Immature natural killer cell (primary cell): Measurements from ENCODE around the gene COPZ1. TPM values are rescaled to one million over a fixed set of nuclear protein-coding genes. Genes with fewer than 3 reads are reported as not detected.
A peak's percentile ranks its signal among the peaks of the same experiment; 100 is the strongest.

Experiments used
- DNase-seq, 3 donors: peaks; one replicate each; pipeline ENCODE4 v3.0.0; 2022; ENCODE audit warnings: mixed read lengths in 1 of 3
- H3K27ac Mint-ChIP-seq, 6 donors: one replicate each; pipeline ENCODE4 v1.8.0; 2020; ENCODE audit warnings: mixed read lengths in 6 of 6, mild to moderate bottlenecking in 5 of 6, inconsistent platforms in 4 of 6, moderate library complexity in 3 of 6
- H3K27me3 Mint-ChIP-seq, 3 donors: one replicate each; pipeline ENCODE4 v1.8.0; 2020 to 2021; ENCODE audit warnings: low read depth in 3 of 3, mild to moderate bottlenecking in 3 of 3, mixed read lengths in 3 of 3, moderate library complexity in 3 of 3, inconsistent platforms in 1 of 3
- H3K36me3 Mint-ChIP-seq, 3 donors: one replicate each; pipeline ENCODE4 v1.8.0; 2020; ENCODE audit warnings: mixed read lengths in 3 of 3, inconsistent platforms in 2 of 3, mild to moderate bottlenecking in 2 of 3
- H3K4me1 Mint-ChIP-seq, 2 donors: one replicate each; pipeline ENCODE4 v1.8.0; 2020; ENCODE audit warnings: inconsistent platforms in 2 of 2, mild to moderate bottlenecking in 2 of 2, mixed read lengths in 2 of 2, moderate library complexity in 1 of 2
- H3K4me3 Mint-ChIP-seq, 5 donors: one replicate each; pipeline ENCODE4 v1.8.0; 2020; ENCODE audit warnings: mild to moderate bottlenecking in 5 of 5, mixed read lengths in 5 of 5, inconsistent platforms in 3 of 5, moderate library complexity in 3 of 5
- H3K9me3 Mint-ChIP-seq, 6 donors: one replicate each; pipeline ENCODE4 v1.8.0; 2020; ENCODE audit warnings: mild to moderate bottlenecking in 6 of 6, mixed read lengths in 6 of 6, inconsistent platforms in 4 of 6, moderate library complexity in 3 of 6
- polyA plus RNA-seq, 3 donors: library from polyadenylated mRNA; unstranded; fragments of 300-500 nt; fragmentation: Illumina TruSeq; gene quantifications; one replicate each; pipeline ENCODE4 v1.2.3, GENCODE V29; 2021

COPZ1 gene
- polyA plus RNA-seq, 3 donors from 2014 or later: 202 to 341 (median 202) TPM

- Mint-ChIP-seq H3K4me3 (no peak overlapping the region), H3K36me3 (peaks cover 21 to 75% (median 30%) of the 10 kb centered on the region in 3 donors), H3K9me3 (no peaks in the 10 kb centered on the region), H3K27me3 (peaks cover 0 to 4% (median 2%) of the 10 kb centered on the region in 3 donors), H3K27ac (peak overlapping the region in 1 of 6 donors; percentile 6), H3K4me1 (peaks cover 24 to 32% of the 10 kb centered on the region in 2 donors)
- DNase-seq: no peak
Measured at GRCh38 chr12:54398218-54398617, 73.3 kb downstream of the COPZ1 start.

- Mint-ChIP-seq H3K4me3 (no peak overlapping the region), H3K9me3 (no peaks in the 10 kb centered on the region), H3K4me1 (peaks cover 17 to 24% of the 10 kb centered on the region in 2 donors), H3K27me3 (peaks cover 0 to 4% (median 2%) of the 10 kb centered on the region in 3 donors), H3K36me3 (peaks cover 22 to 78% (median 26%) of the 10 kb centered on the region in 3 donors), H3K27ac (peak overlapping the region in 5 of 6 donors; percentile 7 to 89 (median 46))
- DNase-seq: peak; percentile 84 to 86 (median 84)
Measured at GRCh38 chr12:54398995-54399793, 74.3 kb downstream of the COPZ1 start.

GRCh38 chr12:54401119-54401518, 76.2 kb downstream of the COPZ1 start:
- H3K36me3 Mint-ChIP-seq: peaks cover 28 to 75% (median 35%) of the 10 kb centered on the region in 3 donors
- no peak for DNase-seq
- peaks cover 23 to 33% of the 10 kb centered on the region in 2 donors for H3K4me1 Mint-ChIP-seq
- peaks cover 0 to 4% (median 2%) of the 10 kb centered on the region in 3 donors for H3K27me3 Mint-ChIP-seq
- H3K9me3 Mint-ChIP-seq: no peaks in the 10 kb centered on the region
- peak overlapping the region; percentile 20 to 84 (median 48) for H3K27ac Mint-ChIP-seq
- no peak overlapping the region for H3K4me3 Mint-ChIP-seq

Other genes with a start within 250 kb of the COPZ1 start
- 10 to 100 TPM; 30.7 to 41.6 (median 34.4) TPM for gene SMUG1, start 136.1 kb upstream of the COPZ1 start, polyA plus RNA-seq
- 10 to 100 TPM in 2 of 3 donors, 1 to 10 TPM in 1; 5.9 to 23.6 (median 11.5) TPM for gene CBX5, start 45.0 kb upstream of the COPZ1 start, polyA plus RNA-seq
- gene HNRNPA1, start 44.4 kb upstream of the COPZ1 start, polyA plus RNA-seq: 100 to 1,000 TPM; 512 to 669 (median 601) TPM
- 1 to 10 TPM; 1.6 to 3.6 (median 2.0) TPM for gene NFE2, start 24.1 kb upstream of the COPZ1 start, polyA plus RNA-seq
- not detected for gene GPR84, start 39.4 kb downstream of the COPZ1 start, polyA plus RNA-seq
- gene ZNF385A, start 59.6 kb downstream of the COPZ1 start, polyA plus RNA-seq: 1 to 10 TPM; 1.8 to 2.7 (median 2.2) TPM
- 100 to 1,000 TPM in 1 of 3 donors, 10 to 100 TPM in 2; 26.2 to 119 (median 65.5) TPM for gene ITGA5, start 94.1 kb downstream of the COPZ1 start, polyA plus RNA-seq
- gene GTSF1, start 148.5 kb downstream of the COPZ1 start, polyA plus RNA-seq: 10 to 100 TPM; 14.1 to 22.7 (median 16.6) TPM
- gene NCKAP1L, start 172.6 kb downstream of the COPZ1 start, polyA plus RNA-seq: 100 to 1,000 TPM in 2 of 3 donors, 10 to 100 TPM in 1; 90.8 to 138 (median 137) TPM
- under 1 TPM in 2 of 3 donors, not detected in 1; 0.18 to 0.56 TPM for gene PDE1B, start 224.5 kb downstream of the COPZ1 start, polyA plus RNA-seq